CD4-positive, alpha-beta T cell (primary cell): Measurements from ENCODE around the gene ZNF397. TPM values are rescaled to one million over a fixed set of nuclear protein-coding genes. Genes with fewer than 3 reads are reported as not detected.

ENCODE experiments used
- ATAC-seq: fragments of 200-7000 bp; cut with Tn5 transposase; one replicate; pipeline ENCODE4 v1.10.0; 2022; ENCODE audit warnings: mild to moderate bottlenecking; ENCODE audit not compliant: poor library complexity
- CTCF ChIA-PET: fragments of 350-600 bp; sonication (Branson Sonifier 250); formaldehyde crosslinking; loops from one replicate; lab custom pipeline; 2021; ENCODE audit warnings: antibody characterized with exemption, inconsistent platforms; lab: Charles Lee
- POLR2A ChIA-PET: fragments of 350-600 bp; sonication (Branson Sonifier 250); formaldehyde crosslinking; loops from one replicate; lab custom pipeline; 2021; ENCODE audit warnings: antibody characterized with exemption, inconsistent platforms; lab: Charles Lee
- DNase-seq, 14 experiments: peaks; one replicate each; pipeline ENCODE4 v3.0.0-alpha.2; 2013 to 2020; ENCODE audit warnings: mixed read lengths in 2 of 14
- H3K27ac ChIP-seq, 2 donors: one replicate each; pipeline versions ENCODE4 v1.5.1 to v1.7.0; 2013; ENCODE audit warnings: low read length in 2 of 2, low read depth in 1 of 2, mild to moderate bottlenecking in 1 of 2
- H3K27me3 ChIP-seq, 2 experiments: 1 replicate in 1 of 2; 2 replicates in 1 of 2; pipeline versions ENCODE4 v1.6.1 to v1.7.0; 2013; ENCODE audit warnings: low read length in 2 of 2, control low read depth in 1 of 2, mild to moderate bottlenecking in 1 of 2, moderate library complexity in 1 of 2; ENCODE audit not compliant: insufficient read depth in 2 of 2, control insufficient read depth in 1 of 2
- H3K36me3 ChIP-seq: one replicate; pipeline ENCODE4 v1.6.1; 2013; ENCODE audit warnings: low read length, control low read depth; ENCODE audit not compliant: insufficient read depth
- H3K4me1 ChIP-seq: one replicate; pipeline ENCODE4 v1.6.1; 2013; ENCODE audit warnings: low read length, control low read depth; ENCODE audit not compliant: insufficient read depth
- H3K4me3 ChIP-seq: one replicate; pipeline ENCODE4 v1.5.1; 2013; ENCODE audit warnings: mild to moderate bottlenecking, low read length, moderate library complexity
- H3K9me3 ChIP-seq, 2 experiments: 1 replicate in 1 of 2; 2 replicates in 1 of 2; pipeline versions ENCODE4 v1.6.1 to v1.7.0; 2013; ENCODE audit warnings: low read length in 2 of 2, mild to moderate bottlenecking in 2 of 2, control low read depth in 1 of 2, moderate library complexity in 1 of 2; ENCODE audit not compliant: control insufficient read depth in 1 of 2, insufficient read depth in 1 of 2
- H3K27ac Mint-ChIP-seq: one replicate; pipeline ENCODE4 v1.8.0; 2020; ENCODE audit warnings: mixed read lengths
- H3K27me3 Mint-ChIP-seq: one replicate; pipeline ENCODE4 v1.8.0; 2021; ENCODE audit warnings: mixed read lengths
- H3K36me3 Mint-ChIP-seq: one replicate; pipeline ENCODE4 v1.8.0; 2021; ENCODE audit warnings: low read depth, mixed read lengths
- H3K4me1 Mint-ChIP-seq: one replicate; pipeline ENCODE4 v1.8.0; 2021; ENCODE audit warnings: low read depth, mixed read lengths
- H3K4me3 Mint-ChIP-seq: one replicate; pipeline ENCODE4 v1.8.0; 2020; ENCODE audit warnings: mild to moderate bottlenecking, mixed read lengths
- H3K9me3 Mint-ChIP-seq: one replicate; pipeline ENCODE4 v1.8.0; 2020; ENCODE audit warnings: mixed read lengths
- CTCF ChIP-seq: fragments of 200-600 bp; IDR thresholded peaks from one replicate; pipeline ENCODE4 v1.8.0; 2022; ENCODE audit warnings: antibody characterized with exemption, mild to moderate bottlenecking
- intact Hi-C, 2 experiments: fragments of 100-400 bp; cut with DNase I in 1 of 2; cut with micrococcal nuclease in 1 of 2; formaldehyde crosslinking; loops; one replicate each; pipeline versions ENCODE4 v1.15.1 to v1.9.0; 2023 to 2025; cut with DNase I, micrococcal nuclease
- total RNA-seq, 174 experiments: library from RNA in 2 of 174; stranded (reverse) in 2 of 174; gene quantifications; one replicate each; pipeline ENCODE4 v1.2.3 and lab custom pipeline; 2021 to 2026

Gene ZNF397
- total RNA-seq, 2 experiments from 2014 or later: 7.6 to 10.0 TPM

GRCh38 chr18:35277633-35278032 lies 36.8 kb downstream of the ZNF397 start:
- Mint-ChIP-seq H3K4me3 (no peak overlapping the region), H3K9me3 (peaks cover 2% of the 10 kb centered on the region)
- DNase-seq: no peak

GRCh38 chr18:35278085-35278484 lies 37.3 kb downstream of the ZNF397 start:
- H3K36me3 Mint-ChIP-seq: peaks cover 15% of the 10 kb centered on the region
- ATAC-seq: no peak
- H3K27ac Mint-ChIP-seq: no peak overlapping the region
- H3K4me3 ChIP-seq: no peak overlapping the region
- no peak overlapping the region for H3K4me3 Mint-ChIP-seq
- ChIA-PET POLR2A (interaction anchor here (1.9 kb wide), 1 partner anchor 11 kb away, joined by 9 read pairs; the partner anchor contains the start of gene ZSCAN30), CTCF (no interaction called here)
- H3K27me3 ChIP-seq: no peaks in the 10 kb centered on the region
- H3K27ac ChIP-seq: no peak overlapping the region
- H3K36me3 ChIP-seq: peaks cover under 1% of the 10 kb centered on the region
- no peak for DNase-seq
- no peaks in the 10 kb centered on the region for H3K27me3 Mint-ChIP-seq
- H3K4me1 ChIP-seq: no peaks in the 10 kb centered on the region
- no peaks in the 10 kb centered on the region for H3K9me3 ChIP-seq
- no peak for TF ChIP-seq CTCF
- H3K4me1 Mint-ChIP-seq: peaks cover 4% of the 10 kb centered on the region
- peaks cover 2% of the 10 kb centered on the region for H3K9me3 Mint-ChIP-seq
- intact Hi-C loops: no loop called here

More at GRCh38 chr18:35277633-35278032, 36.8 kb downstream of the ZNF397 start:
- H3K36me3 ChIP-seq: no peaks in the 10 kb centered on the region
- CTCF ChIA-PET: no interaction called here
- no peaks in the 10 kb centered on the region for H3K27me3 Mint-ChIP-seq
- no peaks in the 10 kb centered on the region for H3K9me3 ChIP-seq
- peaks cover 4% of the 10 kb centered on the region for H3K4me1 Mint-ChIP-seq
- no peaks in the 10 kb centered on the region for H3K27me3 ChIP-seq
- H3K36me3 Mint-ChIP-seq: peaks cover 11% of the 10 kb centered on the region
- peak; percentile 41 for ATAC-seq
- no peak overlapping the region for H3K4me3 ChIP-seq
- H3K4me1 ChIP-seq: no peaks in the 10 kb centered on the region
- TF ChIP-seq CTCF: no peak
- POLR2A ChIA-PET: interaction anchor here (1.9 kb wide), 1 partner anchor 12 kb away, joined by 9 read pairs; the partner anchor contains the start of gene ZSCAN30
- intact Hi-C loops: no loop called here
- H3K27ac Mint-ChIP-seq: no peak overlapping the region
- no peak overlapping the region for H3K27ac ChIP-seq

GRCh38 chr18:35278969-35279368 lies 38.1 kb downstream of the ZNF397 start:
- H3K4me3 ChIP-seq: no peak overlapping the region
- intact Hi-C loops: no loop called here
- Mint-ChIP-seq H3K4me1 (peaks cover 4% of the 10 kb centered on the region), H3K27ac (no peak overlapping the region), H3K36me3 (peaks cover 15% of the 10 kb centered on the region), H3K9me3 (peaks cover 2% of the 10 kb centered on the region), H3K4me3 (no peak overlapping the region), H3K27me3 (no peaks in the 10 kb centered on the region)
- no peak overlapping the region for H3K27ac ChIP-seq
- H3K27me3 ChIP-seq: no peaks in the 10 kb centered on the region
- H3K4me1 ChIP-seq: no peaks in the 10 kb centered on the region
- H3K9me3 ChIP-seq: peaks cover 0 to 7% of the 10 kb centered on the region in 2 experiments
- CTCF ChIA-PET: no interaction called here
- H3K36me3 ChIP-seq: peaks cover 9% of the 10 kb centered on the region
- ATAC-seq: no peak
- no peak for TF ChIP-seq CTCF
- no peak for DNase-seq
- POLR2A ChIA-PET: no interaction called here
